HEK293 (cell line): Measurements from ENCODE around the gene ERFE.

ENCODE experiments used
- CTCF ChIP-seq: fragments of 450-650 bp; formaldehyde crosslinking; IDR thresholded peaks from 2 replicates; pipeline ENCODE4 v1.5.1; 2016; ENCODE audit warnings: missing biosample characterization, missing genetic modification characterization
- KLF7 ChIP-seq: fragments of 450-650 bp; formaldehyde crosslinking; IDR thresholded peaks from 2 replicates; pipeline ENCODE4 v1.5.1; 2016; ENCODE audit warnings: missing biosample characterization, missing genetic modification characterization, borderline replicate concordance
- PRDM1 ChIP-seq: fragments of 450-650 bp; formaldehyde crosslinking; IDR thresholded peaks from 2 replicates; pipeline ENCODE4; 2016; ENCODE audit warnings: missing biosample characterization, missing genetic modification characterization
- TCF7L2 ChIP-seq: IDR thresholded peaks from 2 replicates; pipeline ENCODE4 v1.6.1; 2011; ENCODE audit warnings: low read depth, mild to moderate bottlenecking, inconsistent platforms, low read length, moderate library complexity, borderline replicate concordance
- TSHZ1 ChIP-seq: fragments of 450-650 bp; formaldehyde crosslinking; IDR thresholded peaks from 2 replicates; pipeline ENCODE4 v1.5.1; 2016; ENCODE audit warnings: missing biosample characterization, missing genetic modification characterization, borderline replicate concordance
- ZBTB26 ChIP-seq: fragments of 450-650 bp; formaldehyde crosslinking; optimal IDR thresholded peaks from 2 replicates; pipeline ENCODE3; 2016; ENCODE audit warnings: missing biosample characterization, mild to moderate bottlenecking, missing genetic modification characterization
- ZBTB48 ChIP-seq: fragments of 450-650 bp; formaldehyde crosslinking; IDR thresholded peaks from 2 replicates; pipeline ENCODE4 v1.5.1; 2016; ENCODE audit warnings: missing biosample characterization, missing genetic modification characterization
- ZBTB8A ChIP-seq: fragments of 450-650 bp; formaldehyde crosslinking; IDR thresholded peaks from 2 replicates; pipeline ENCODE4 v1.5.1; 2016; ENCODE audit warnings: missing biosample characterization, missing genetic modification characterization
- ZNF202 ChIP-seq: fragments of 450-650 bp; formaldehyde crosslinking; IDR thresholded peaks from 2 replicates; pipeline ENCODE4 v1.5.1; 2016; ENCODE audit warnings: missing biosample characterization, missing genetic modification characterization, borderline replicate concordance
- ZNF274 ChIP-seq, 2 experiments: fragments of 200-500 bp in 1 of 2; fragments of 450-650 bp in 1 of 2; sonication (Bioruptor generic) in 1 of 2; formaldehyde crosslinking in 1 of 2; IDR thresholded peaks; 2 replicates each; pipeline versions ENCODE4 v1.5.1 to v1.6.1; 2014 to 2016; ENCODE audit warnings: borderline replicate concordance in 1 of 2, inconsistent platforms in 1 of 2, low read length in 1 of 2, missing biosample characterization in 1 of 2, missing genetic modification characterization in 1 of 2
- ZNF645 ChIP-seq: fragments of 450-650 bp; formaldehyde crosslinking; IDR thresholded peaks from 2 replicates; pipeline ENCODE4; 2016; ENCODE audit warnings: missing biosample characterization, missing genetic modification characterization
- ZNF670 ChIP-seq: fragments of 450-650 bp; formaldehyde crosslinking; IDR thresholded peaks from 2 replicates; pipeline ENCODE4 v1.5.1; 2016; ENCODE audit warnings: missing biosample characterization, missing genetic modification characterization, low read depth
- ZSCAN18 ChIP-seq: fragments of 450-650 bp; formaldehyde crosslinking; IDR thresholded peaks from 2 replicates; pipeline ENCODE4 v1.5.1; 2016; ENCODE audit warnings: missing biosample characterization, missing genetic modification characterization

GRCh38 chr2:238187618-238188548 is 29.1 kb downstream of the ERFE start:
- TF ChIP-seq ZNF274 (IDR thresholded peaks at IDR 0.05; ENCODE audit: low read length) (no peak), ZNF274 (tag by site-specific recombination; IDR thresholded peaks at IDR 0.05; ENCODE audit: borderline replicate concordance) (no peak), CTCF (tag by site-specific recombination) (no peak), ZBTB8A (tag by site-specific recombination) (no peak), TCF7L2 (no peak), KLF7 (no peak), ZBTB26 (tag by site-specific recombination) (no peak), PRDM1 (no peak), TSHZ1 (tag by site-specific recombination) (no peak), ZSCAN18 (no peak), ZBTB48 (tag by site-specific recombination) (no peak), ZNF202 (tag by site-specific recombination) (no peak), ZNF645 (tag by site-specific recombination) (no peak), ZNF670 (tag by site-specific recombination) (no peak)
